ENCODE data around the gene FBXO45. TPM values are rescaled to one million over a fixed set of nuclear protein-coding genes. Genes with fewer than 3 reads are reported as not detected.
"Not testable (repeated sequence)": the region's sequence is repeated elsewhere in the genome, so short reads cannot be mapped to it uniquely, and the experiment has no call there.

The FBXO45 gene
- total RNA-seq, 4 donors from 2014 or later = 5.0 to 25.2 (median 8.9) TPM

DNA sequence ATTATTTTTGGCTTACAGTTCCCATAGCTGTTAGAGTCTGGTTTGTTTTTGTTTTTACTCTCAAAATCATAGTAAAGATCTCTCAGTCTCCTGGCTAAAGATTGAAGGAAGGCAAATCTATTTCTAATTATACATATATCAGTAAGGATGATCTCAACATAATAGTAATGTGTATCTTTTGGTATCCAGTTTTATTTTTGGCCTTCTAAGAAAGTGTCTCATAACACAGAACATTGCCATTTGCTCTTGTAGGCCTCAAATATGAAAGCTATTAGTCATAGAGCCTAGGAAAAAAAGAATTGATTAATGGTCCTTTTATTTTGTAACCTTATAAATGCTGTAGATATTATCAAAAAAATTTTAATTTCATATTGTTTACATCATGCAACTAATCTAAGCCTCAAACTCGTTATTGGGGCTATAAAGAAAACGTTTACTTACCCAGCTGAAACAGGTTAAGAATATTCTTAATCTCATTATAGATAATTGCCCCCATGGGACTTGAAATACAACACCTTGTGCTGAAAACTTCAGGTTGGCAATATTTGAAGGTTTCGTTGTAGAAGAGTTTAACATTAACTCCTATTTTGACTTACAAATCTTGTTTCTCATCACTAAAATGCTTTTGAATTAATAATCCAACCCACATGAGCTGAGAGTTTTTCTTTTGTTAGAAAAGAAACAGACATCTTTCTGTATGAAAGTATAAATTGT is 16.7 kb downstream of the FBXO45 start:
- TF ChIP-seq CTCF (IDR thresholded peaks at IDR 0.05) = no peak
- TF ChIP-seq POLR2A (IDR thresholded peaks at IDR 0.05) = no peak
- no peak overlapping the region for H3K4me3 ChIP-seq
- no peak overlapping the region for H3K27ac ChIP-seq
- H3K4me1 ChIP-seq = no peaks in the 10 kb centered on the region
- DNase-seq = no peak
- intact Hi-C loops (cut with DNase I; ENCODE audit: low total_unique reads) = no loop called here
- no peaks in the 10 kb centered on the region for H3K36me3 ChIP-seq
- no peaks in the 10 kb centered on the region for H3K9me3 ChIP-seq
- H3K27me3 ChIP-seq = no peaks in the 10 kb centered on the region

GRCh38 chr3:196590279-196590678 is 21.8 kb downstream of the FBXO45 start:
- no peaks in the 10 kb centered on the region for H3K9me3 ChIP-seq
- H3K27ac ChIP-seq = no peak overlapping the region
- H3K27me3 ChIP-seq = no peaks in the 10 kb centered on the region
- H3K36me3 ChIP-seq = no peaks in the 10 kb centered on the region
- no peak overlapping the region for H3K4me3 ChIP-seq
- TF ChIP-seq CTCF (IDR thresholded peaks at IDR 0.05) = no peak
- TF ChIP-seq POLR2A (IDR thresholded peaks at IDR 0.05) = no peak
- H3K4me1 ChIP-seq = no peaks in the 10 kb centered on the region
- no peak for DNase-seq
- intact Hi-C loops (cut with DNase I; ENCODE audit: low total_unique reads) = no loop called here

DNA sequence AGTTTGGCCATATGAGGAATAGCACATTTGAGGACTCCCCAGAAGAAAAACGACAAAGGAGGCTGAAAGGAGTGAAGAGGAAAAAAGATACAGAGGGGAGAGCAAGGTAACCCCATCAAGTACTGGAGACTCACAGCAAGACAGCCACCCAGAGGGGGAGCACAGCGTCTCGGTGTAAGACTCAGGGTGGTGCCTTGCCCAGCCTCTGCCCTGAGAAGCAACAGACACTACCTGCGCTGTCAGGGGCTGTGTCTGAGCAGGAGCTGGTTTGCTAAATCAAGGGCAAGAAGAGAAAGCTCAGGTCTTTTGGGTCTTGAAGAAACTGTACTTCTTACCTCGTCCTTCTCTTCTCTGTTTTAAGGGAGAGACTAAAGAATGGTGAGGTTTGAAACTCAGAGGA is 27.9 kb downstream of the FBXO45 start:
- no peaks in the 10 kb centered on the region for H3K4me1 ChIP-seq
- H3K9me3 ChIP-seq = no peaks in the 10 kb centered on the region
- TF ChIP-seq CTCF (IDR thresholded peaks at IDR 0.05) = no peak
- no peak for TF ChIP-seq POLR2A (IDR thresholded peaks at IDR 0.05)
- no peaks in the 10 kb centered on the region for H3K27me3 ChIP-seq
- DNase-seq = no peak
- no peak overlapping the region for H3K27ac ChIP-seq
- intact Hi-C loops (cut with DNase I; ENCODE audit: low total_unique reads) = no loop called here
- no peak overlapping the region for H3K4me3 ChIP-seq
- H3K36me3 ChIP-seq = no peaks in the 10 kb centered on the region

DNA sequence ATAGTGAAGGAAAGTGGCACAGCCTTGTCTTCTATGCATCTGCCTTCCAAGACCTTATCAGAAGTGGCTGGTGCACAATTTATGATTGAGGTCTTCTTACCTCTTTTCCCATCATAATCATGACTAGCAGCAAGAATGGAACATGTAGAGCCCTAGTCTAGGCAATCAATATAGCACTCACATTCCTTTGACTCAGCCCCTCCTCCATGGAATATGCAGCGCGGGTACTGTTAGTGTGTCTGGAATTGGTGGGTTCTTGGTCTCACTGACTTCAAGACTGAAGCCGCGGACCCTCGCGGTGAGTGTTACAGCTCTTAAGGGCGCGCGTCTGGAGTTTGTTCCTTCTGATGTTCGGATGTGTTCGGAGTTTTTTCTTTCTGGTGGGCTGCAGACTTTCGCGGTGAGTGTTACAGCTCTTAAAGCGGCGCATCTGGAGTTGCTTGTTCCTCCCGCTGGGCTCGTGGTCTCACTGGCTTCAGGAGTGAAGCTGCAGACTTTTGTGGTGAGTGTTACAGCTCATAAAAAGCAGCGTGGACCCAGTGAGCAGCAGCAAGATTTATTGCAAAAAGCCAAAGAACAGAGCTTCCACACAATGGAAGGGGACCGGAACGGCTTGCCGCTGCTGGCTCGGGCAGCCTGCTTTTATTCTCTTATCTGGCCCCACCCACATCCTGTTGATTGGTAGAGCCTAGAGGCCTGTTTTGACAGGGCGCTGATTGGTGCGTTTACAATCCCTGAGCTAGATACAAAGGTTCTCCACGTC is 29.7 kb downstream of the FBXO45 start:
- H3K9me3 ChIP-seq; H3K4me3 ChIP-seq; H3K27me3 ChIP-seq; intact Hi-C loops (cut with DNase I; ENCODE audit: low total_unique reads); H3K27ac ChIP-seq; H3K4me1 ChIP-seq; H3K36me3 ChIP-seq; DNase-seq: not testable (repeated sequence)

DNA sequence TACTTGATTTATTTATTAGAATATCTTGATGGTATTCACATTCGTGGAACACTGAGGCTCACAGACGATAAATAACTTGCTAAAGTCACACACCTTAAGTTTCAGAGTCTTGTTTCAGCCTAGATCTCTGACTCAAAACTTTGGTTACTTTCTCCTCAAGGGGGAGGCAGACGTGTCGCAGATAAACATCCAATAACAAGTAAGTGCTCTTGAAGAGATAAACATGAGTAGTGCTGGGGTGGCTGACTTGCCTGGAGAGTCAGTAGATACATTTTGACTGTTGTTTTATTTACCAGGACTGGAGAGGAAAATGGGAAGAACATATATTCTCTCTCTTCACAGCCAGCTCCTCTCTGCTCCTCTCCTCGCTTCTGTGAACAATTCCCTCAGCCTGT is 31.3 kb downstream of the FBXO45 start:
- intact Hi-C loops (cut with DNase I; ENCODE audit: low total_unique reads) = no loop called here
- Histone ChIP-seq H3K27me3 (no peaks in the 10 kb centered on the region), H3K36me3 (no peaks in the 10 kb centered on the region), H3K9me3 (no peaks in the 10 kb centered on the region), H3K4me3 (no peak overlapping the region), H3K4me1 (no peaks in the 10 kb centered on the region), H3K27ac (no peak overlapping the region)
- TF ChIP-seq POLR2A (IDR thresholded peaks at IDR 0.05) (no peak), CTCF (IDR thresholded peaks at IDR 0.05) (no peak)
- no peak for DNase-seq
